Myocyte (in vitro differentiated cells): Measurements from ENCODE around the gene RBM23. TPM values are rescaled to one million over a fixed set of nuclear protein-coding genes. Genes with fewer than 3 reads are reported as not detected.
"Not testable (repeated sequence)": the region's sequence is repeated elsewhere in the genome, so short reads cannot be mapped to it uniquely, and the experiment has no call there.

Experiments used
- DNase-seq: peaks from one replicate; pipeline ENCODE4 v3.0.0-alpha.2; 2012; ENCODE audit warnings: low read depth
- polyA plus RNA-seq: library from polyadenylated mRNA; unstranded; fragments of >200 nt; gene quantifications from one replicate; pipeline ENCODE4 v1.2.1, GENCODE V29; 2012; ENCODE audit warnings: missing spikeins
- total RNA-seq: library from RNA; depleted of rRNA; stranded (reverse); fragments of >200 nt; gene quantifications from 2 replicates; pipeline ENCODE4 v1.2.3, GENCODE V29; 2014

The RBM23 gene
- total RNA-seq = 74.9 and 440 TPM in 2 replicates
- 56.0 TPM for polyA plus RNA-seq

- DNase-seq = peak; percentile 100
Observed at GRCh38 chr14:22918804-22919600, at the start of gene RBM23. RBM23 (minus strand) TSS chr14:22919149.

GRCh38 chr14:22966783-22967269, 47.9 kb upstream of the RBM23 start:
- no peak for DNase-seq

- DNase-seq = not testable (repeated sequence)
Observed at GRCh38 chr14:22965916-22966782, 47.2 kb upstream of the RBM23 start.

- DNase-seq = no peak
Observed at GRCh38 chr14:22962061-22962676, 43.2 kb upstream of the RBM23 start.

- peak; percentile 20 for DNase-seq
Observed at GRCh38 chr14:22955702-22956569, 37.0 kb upstream of the RBM23 start.

- no peak for DNase-seq
Observed at GRCh38 chr14:22952418-22952817, 33.5 kb upstream of the RBM23 start.

GRCh38 chr14:22951795-22952194, 32.8 kb upstream of the RBM23 start:
- not testable (repeated sequence) for DNase-seq

GRCh38 chr14:22945642-22946041, 26.7 kb upstream of the RBM23 start:
- no peak for DNase-seq

GRCh38 chr14:22939684-22940083, 20.7 kb upstream of the RBM23 start:
- DNase-seq = no peak

GRCh38 chr14:22935156-22935555, 16.2 kb upstream of the RBM23 start:
- DNase-seq = no peak

- no peak for DNase-seq
Observed at GRCh38 chr14:22932146-22932545, 13.2 kb upstream of the RBM23 start.

GRCh38 chr14:22929961-22930364, 11.0 kb upstream of the RBM23 start:
- no peak for DNase-seq

- peak; percentile 100 for DNase-seq
Observed at GRCh38 chr14:22929104-22929960, 10.4 kb upstream of the RBM23 start, which contains the start of gene PRMT5. PRMT5 (minus strand) TSS chr14:22929376; CDS start chr14:22929361, 15 bp downstream.

- peak; percentile 6 for DNase-seq
Observed at GRCh38 chr14:22928237-22929103, 9.5 kb upstream of the RBM23 start.

GRCh38 chr14:22926316-22926715, 7.4 kb upstream of the RBM23 start:
- DNase-seq = peak; percentile 19

GRCh38 chr14:22925513-22925912, 6.6 kb upstream of the RBM23 start:
- no peak for DNase-seq

GRCh38 chr14:22923746-22924145, 4.8 kb upstream of the RBM23 start:
- DNase-seq = no peak

GRCh38 chr14:22922294-22922693, 3.3 kb upstream of the RBM23 start:
- DNase-seq = no peak
